PFSK-1 (cell line): ENCODE data around the gene SLC38A6.

Source experiments
- POLR2AphosphoS5 ChIP-seq: IDR thresholded peaks from 2 replicates; pipeline ENCODE4 v1.6.1; 2012; ENCODE audit warnings: low read depth, mild to moderate bottlenecking, control low read depth, low read length, moderate library complexity
- TAF1 ChIP-seq: IDR thresholded peaks from 2 replicates; pipeline ENCODE4 v1.6.1; 2012; ENCODE audit warnings: low read length, control low read depth, borderline replicate concordance; ENCODE audit not compliant: insufficient read depth
- TF ChIP-seq, protein P1 (sequence below), 2 experiments: IDR thresholded peaks; 2 replicates each; pipeline versions ENCODE4 v1.6.1 to v1.8.0; 2011 to 2012; ENCODE audit warnings: low read depth in 2 of 2, low read length in 2 of 2, control low read depth in 1 of 2, inconsistent platforms in 1 of 2, mild to moderate bottlenecking in 1 of 2, moderate library complexity in 1 of 2; ENCODE audit not compliant: insufficient read depth in 1 of 2

DNA sequence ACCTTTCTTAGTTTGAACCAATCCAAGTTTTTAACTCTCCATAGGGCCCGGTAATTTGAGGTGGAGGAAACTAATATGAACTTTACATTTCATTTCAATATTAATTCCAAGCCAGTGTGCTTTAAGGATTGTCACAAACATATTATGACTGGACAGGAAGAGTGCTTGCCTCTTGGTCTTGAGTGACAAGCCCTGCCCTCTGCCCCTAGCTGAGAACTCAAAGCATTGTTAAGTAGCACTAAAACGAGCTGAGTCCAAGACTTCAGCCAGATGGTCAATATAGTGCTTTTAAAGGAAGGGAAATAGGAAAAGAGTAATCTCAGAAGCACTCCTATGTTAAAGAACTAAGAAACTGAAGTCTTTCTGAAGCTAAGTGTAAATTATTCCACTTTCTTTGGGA lies 17.3 kb upstream of the SLC38A6 start:
- TF ChIP-seq, protein P1, sequence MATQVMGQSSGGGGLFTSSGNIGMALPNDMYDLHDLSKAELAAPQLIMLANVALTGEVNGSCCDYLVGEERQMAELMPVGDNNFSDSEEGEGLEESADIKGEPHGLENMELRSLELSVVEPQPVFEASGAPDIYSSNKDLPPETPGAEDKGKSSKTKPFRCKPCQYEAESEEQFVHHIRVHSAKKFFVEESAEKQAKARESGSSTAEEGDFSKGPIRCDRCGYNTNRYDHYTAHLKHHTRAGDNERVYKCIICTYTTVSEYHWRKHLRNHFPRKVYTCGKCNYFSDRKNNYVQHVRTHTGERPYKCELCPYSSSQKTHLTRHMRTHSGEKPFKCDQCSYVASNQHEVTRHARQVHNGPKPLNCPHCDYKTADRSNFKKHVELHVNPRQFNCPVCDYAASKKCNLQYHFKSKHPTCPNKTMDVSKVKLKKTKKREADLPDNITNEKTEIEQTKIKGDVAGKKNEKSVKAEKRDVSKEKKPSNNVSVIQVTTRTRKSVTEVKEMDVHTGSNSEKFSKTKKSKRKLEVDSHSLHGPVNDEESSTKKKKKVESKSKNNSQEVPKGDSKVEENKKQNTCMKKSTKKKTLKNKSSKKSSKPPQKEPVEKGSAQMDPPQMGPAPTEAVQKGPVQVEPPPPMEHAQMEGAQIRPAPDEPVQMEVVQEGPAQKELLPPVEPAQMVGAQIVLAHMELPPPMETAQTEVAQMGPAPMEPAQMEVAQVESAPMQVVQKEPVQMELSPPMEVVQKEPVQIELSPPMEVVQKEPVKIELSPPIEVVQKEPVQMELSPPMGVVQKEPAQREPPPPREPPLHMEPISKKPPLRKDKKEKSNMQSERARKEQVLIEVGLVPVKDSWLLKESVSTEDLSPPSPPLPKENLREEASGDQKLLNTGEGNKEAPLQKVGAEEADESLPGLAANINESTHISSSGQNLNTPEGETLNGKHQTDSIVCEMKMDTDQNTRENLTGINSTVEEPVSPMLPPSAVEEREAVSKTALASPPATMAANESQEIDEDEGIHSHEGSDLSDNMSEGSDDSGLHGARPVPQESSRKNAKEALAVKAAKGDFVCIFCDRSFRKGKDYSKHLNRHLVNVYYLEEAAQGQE (IDR thresholded peaks at IDR 0.05; ENCODE audit: insufficient read depth in 1 of 2, low read depth in 2 of 2, low read length in 2 of 2) = no peak
- no peak for TF ChIP-seq POLR2AphosphoS5
- TF ChIP-seq TAF1 = no peak
